Osteoblast (primary cell): ENCODE data around the gene SGF29. TPM values are rescaled to one million over a fixed set of nuclear protein-coding genes. Genes with fewer than 3 reads are reported as not detected.
"Not testable (repeated sequence)": the region's sequence is repeated elsewhere in the genome, so short reads cannot be mapped to it uniquely, and the experiment has no call there.

Source experiments
- DNase-seq: peaks from one replicate; pipeline ENCODE4 v3.0.0; 2011; ENCODE audit warnings: low spot score, mixed read lengths; ENCODE audit not compliant: insufficient read length; ENCODE audit errors: missing footprints
- H2AFZ ChIP-seq: 2 replicates; pipeline ENCODE4 v1.6.0; 2011; ENCODE audit warnings: mild to moderate bottlenecking, low read length
- H3K27ac ChIP-seq: 2 replicates; pipeline ENCODE4 v1.5.1; 2011; ENCODE audit warnings: mild to moderate bottlenecking, low read depth, low read length, moderate library complexity
- H3K27me3 ChIP-seq: 2 replicates; pipeline ENCODE4 v1.6.0; 2012; ENCODE audit warnings: mild to moderate bottlenecking, control low read depth, inconsistent platforms, low read length, moderate library complexity; ENCODE audit not compliant: insufficient read depth
- H3K36me3 ChIP-seq: 2 replicates; pipeline ENCODE4 v1.5.1; 2011; ENCODE audit warnings: mild to moderate bottlenecking, low read length, control low read depth, moderate library complexity; ENCODE audit not compliant: insufficient read depth
- H3K4me1 ChIP-seq: 2 replicates; pipeline ENCODE4 v1.5.1; 2011; ENCODE audit warnings: mild to moderate bottlenecking, low read length, control low read depth, moderate library complexity; ENCODE audit not compliant: insufficient read depth
- H3K4me2 ChIP-seq: 2 replicates; pipeline ENCODE4 v1.6.0; 2011; ENCODE audit warnings: mild to moderate bottlenecking, low read length; ENCODE audit not compliant: insufficient read depth
- H3K4me3 ChIP-seq: fragments of 200-600 bp; sonication (generic); 3 replicates; pipeline ENCODE4 v1.5.1; 2012; ENCODE audit warnings: mild to moderate bottlenecking, low read length, inconsistent platforms; ENCODE audit not compliant: insufficient read depth
- H3K79me2 ChIP-seq: 2 replicates; pipeline ENCODE4 v1.6.0; 2012; ENCODE audit warnings: mild to moderate bottlenecking, low read length, control low read depth, inconsistent platforms; ENCODE audit not compliant: insufficient read depth
- H3K9me3 ChIP-seq: 2 replicates; pipeline ENCODE4 v1.5.1; 2011; ENCODE audit warnings: low read depth, low read length, control low read depth
- H4K20me1 ChIP-seq: 2 replicates; pipeline ENCODE4 v1.6.0; 2012; ENCODE audit warnings: mild to moderate bottlenecking, low read length, control low read depth; ENCODE audit not compliant: insufficient read depth
- CTCF ChIP-seq: IDR thresholded peaks from 2 replicates; pipeline ENCODE4 v1.5.1; 2011; ENCODE audit warnings: mild to moderate bottlenecking, low read depth, low read length, moderate library complexity; ENCODE audit errors: extremely low read depth
- total RNA-seq: library from RNA; depleted of rRNA; stranded (reverse); fragments of >200 nt; gene quantifications from 2 replicates; pipeline ENCODE4 v1.2.3, GENCODE V29; 2012

The SGF29 gene
- total RNA-seq, 1 donor = 13.4 TPM

DNA sequence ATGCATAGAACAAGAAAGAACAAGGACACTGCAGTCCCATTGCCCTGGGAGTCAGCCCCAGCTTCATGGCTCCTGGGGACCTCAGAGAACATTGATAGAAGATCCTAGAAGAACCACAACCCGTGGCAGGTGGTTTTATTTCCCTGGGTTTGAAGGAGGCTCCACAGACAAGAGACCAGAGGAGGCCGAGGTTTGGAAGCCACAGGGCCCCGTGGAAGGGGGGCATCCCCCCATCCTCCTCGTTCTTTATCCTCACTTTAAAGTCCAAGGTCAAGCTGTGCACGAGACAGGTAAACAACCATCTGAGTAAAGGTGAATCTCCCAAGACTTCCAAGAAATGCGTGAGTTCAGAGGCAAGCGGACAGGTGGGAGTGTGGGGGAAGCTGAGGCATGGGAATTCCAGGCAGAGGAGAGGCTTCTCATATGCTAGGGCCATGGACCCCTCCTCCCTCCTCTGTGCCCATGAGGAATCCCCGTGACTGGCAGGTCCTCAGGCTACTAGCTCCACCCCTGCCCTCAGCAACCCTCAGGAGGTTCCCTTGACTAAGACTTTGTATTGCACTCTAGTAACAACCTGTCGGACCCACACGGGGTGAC, 57.0 kb downstream of the SGF29 start:
- H3K36me3 ChIP-seq = no peaks in the 10 kb centered on the region
- H3K4me2 ChIP-seq = no peak overlapping the region
- H3K79me2 ChIP-seq = no peaks in the 10 kb centered on the region
- no peaks in the 10 kb centered on the region for H4K20me1 ChIP-seq
- no peak overlapping the region for H3K4me3 ChIP-seq
- H2AFZ ChIP-seq = no peak overlapping the region
- TF ChIP-seq CTCF = no peak
- H3K27me3 ChIP-seq = no peaks in the 10 kb centered on the region
- no peaks in the 10 kb centered on the region for H3K9me3 ChIP-seq
- no peak overlapping the region for H3K27ac ChIP-seq
- peak; percentile 58 for DNase-seq
- no peaks in the 10 kb centered on the region for H3K4me1 ChIP-seq

DNA sequence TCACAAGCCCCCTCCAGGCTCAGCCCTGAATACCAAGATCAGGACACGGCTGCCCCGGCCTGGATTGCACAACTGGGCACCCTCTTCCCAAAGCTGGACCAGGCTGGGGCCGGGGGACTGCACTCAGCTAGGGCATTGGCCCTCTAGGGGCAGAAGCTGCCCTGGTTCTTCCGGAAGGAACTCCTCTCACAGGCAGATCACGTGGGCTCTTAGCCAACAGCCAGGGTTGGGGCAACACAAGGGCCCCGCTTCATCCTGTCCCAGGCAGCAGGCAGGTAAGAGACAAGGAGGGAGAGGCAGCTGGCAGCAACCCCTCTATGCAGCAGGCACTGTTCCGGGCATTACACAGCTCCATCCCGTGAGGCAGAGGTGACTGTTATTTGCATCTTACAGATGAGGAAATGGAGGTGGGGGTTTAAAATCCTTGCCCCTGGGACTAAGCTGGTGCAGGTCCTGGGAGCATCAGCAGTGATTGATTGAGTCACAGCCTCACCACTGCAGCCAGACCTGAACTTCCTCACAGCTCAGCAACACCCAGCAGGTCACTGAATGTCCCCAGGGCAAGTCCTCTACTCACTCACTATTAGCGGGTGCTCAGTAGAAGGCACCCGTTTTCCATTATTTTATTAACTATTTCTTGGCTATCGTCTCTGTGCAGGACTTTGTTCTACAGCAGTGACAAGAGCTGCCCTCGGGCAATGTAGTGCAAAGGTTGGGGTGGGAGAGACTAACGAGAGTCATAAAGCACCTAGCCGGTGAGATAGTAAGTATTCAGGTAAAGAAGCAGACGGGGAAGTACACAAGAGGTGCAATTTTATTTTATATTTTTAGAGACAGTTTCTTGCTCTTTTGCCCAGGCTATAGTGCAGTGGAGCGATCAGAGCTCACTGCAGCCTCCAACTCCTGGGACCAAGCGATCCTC, 58.9 kb downstream of the SGF29 start:
- H3K27me3 ChIP-seq, H4K20me1 ChIP-seq, H3K79me2 ChIP-seq, H3K9me3 ChIP-seq, H2AFZ ChIP-seq, H3K27ac ChIP-seq, H3K36me3 ChIP-seq, H3K4me3 ChIP-seq, H3K4me2 ChIP-seq, DNase-seq, H3K4me1 ChIP-seq: not testable (repeated sequence)

DNA sequence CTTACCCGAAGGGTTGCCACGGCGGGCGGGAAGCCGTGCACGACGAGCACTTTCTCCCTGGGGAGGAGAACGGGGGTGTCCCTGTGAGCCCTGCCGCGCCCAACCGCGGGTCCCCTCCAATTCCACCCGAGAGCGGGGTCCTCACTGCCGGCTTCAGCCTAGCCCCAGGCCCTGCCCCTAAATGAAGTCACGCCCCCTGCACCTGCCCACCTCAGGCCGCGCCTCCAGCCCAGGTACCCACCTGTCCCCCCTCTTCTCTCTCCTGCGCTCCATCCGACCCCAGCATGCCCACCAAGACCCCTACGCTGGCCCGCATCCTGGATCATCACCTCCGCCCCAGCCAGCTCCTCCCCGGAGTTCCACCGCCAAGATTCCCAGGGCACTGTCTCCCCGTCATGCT, 60.2 kb downstream of the SGF29 start:
- not testable (repeated sequence) for H3K4me2 ChIP-seq, H2AFZ ChIP-seq, DNase-seq, H3K27me3 ChIP-seq, H3K4me1 ChIP-seq, H4K20me1 ChIP-seq, H3K4me3 ChIP-seq, H3K27ac ChIP-seq, H3K79me2 ChIP-seq, H3K9me3 ChIP-seq, H3K36me3 ChIP-seq

DNA sequence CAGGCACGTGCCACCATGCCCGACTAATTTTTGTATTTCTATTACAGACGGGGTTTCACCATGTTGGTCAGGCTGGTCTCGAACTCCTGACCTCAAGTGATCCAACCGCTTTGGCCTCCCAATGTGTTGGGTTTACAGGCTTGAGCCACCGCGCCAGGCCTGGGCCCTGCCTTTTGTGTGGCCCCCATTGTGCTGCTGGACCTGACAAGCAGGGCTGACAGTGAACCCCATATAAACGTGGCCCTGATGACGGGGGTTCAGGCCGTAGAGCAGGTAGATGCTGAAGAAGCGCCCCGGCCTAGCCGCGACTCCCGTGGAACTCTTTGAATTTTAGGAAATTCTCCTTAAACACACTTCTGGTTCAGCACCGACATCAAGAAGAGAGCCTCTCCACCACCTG, 60.8 kb downstream of the SGF29 start:
- not testable (repeated sequence) for DNase-seq, H3K4me2 ChIP-seq, H3K79me2 ChIP-seq

GRCh38 chr16:28615486-28616223, 61.9 kb downstream of the SGF29 start:
- H3K9me3 ChIP-seq, H3K4me1 ChIP-seq, H2AFZ ChIP-seq, DNase-seq, H4K20me1 ChIP-seq, H3K36me3 ChIP-seq, H3K4me2 ChIP-seq, H3K27me3 ChIP-seq, H3K27ac ChIP-seq, H3K79me2 ChIP-seq, H3K4me3 ChIP-seq: not testable (repeated sequence)
- TF ChIP-seq CTCF = peak; percentile 47

More for the DNA sequence above, 60.8 kb downstream of the SGF29 start:
- not testable (repeated sequence) for H3K9me3 ChIP-seq, H3K27me3 ChIP-seq, H4K20me1 ChIP-seq, H3K36me3 ChIP-seq, H2AFZ ChIP-seq, H3K4me1 ChIP-seq, H3K4me3 ChIP-seq, H3K27ac ChIP-seq

GRCh38 chr16:28616224-28616577, 62.5 kb downstream of the SGF29 start:
- H3K36me3 ChIP-seq, H3K27me3 ChIP-seq, H3K4me3 ChIP-seq, H3K27ac ChIP-seq, H2AFZ ChIP-seq, H3K4me1 ChIP-seq, DNase-seq, H3K4me2 ChIP-seq, H4K20me1 ChIP-seq, H3K79me2 ChIP-seq, H3K9me3 ChIP-seq: not testable (repeated sequence)
